ENCODE measurements around the gene HCLS1. TPM values are rescaled to one million over a fixed set of nuclear protein-coding genes. Genes with fewer than 3 reads are reported as not detected.
"Not testable (repeated sequence)": the region's sequence is repeated elsewhere in the genome, so short reads cannot be mapped to it uniquely, and the experiment has no call there.

The HCLS1 gene
- polyA plus RNA-seq, 2 donors, result 6.2 to 6.4 TPM

DNA sequence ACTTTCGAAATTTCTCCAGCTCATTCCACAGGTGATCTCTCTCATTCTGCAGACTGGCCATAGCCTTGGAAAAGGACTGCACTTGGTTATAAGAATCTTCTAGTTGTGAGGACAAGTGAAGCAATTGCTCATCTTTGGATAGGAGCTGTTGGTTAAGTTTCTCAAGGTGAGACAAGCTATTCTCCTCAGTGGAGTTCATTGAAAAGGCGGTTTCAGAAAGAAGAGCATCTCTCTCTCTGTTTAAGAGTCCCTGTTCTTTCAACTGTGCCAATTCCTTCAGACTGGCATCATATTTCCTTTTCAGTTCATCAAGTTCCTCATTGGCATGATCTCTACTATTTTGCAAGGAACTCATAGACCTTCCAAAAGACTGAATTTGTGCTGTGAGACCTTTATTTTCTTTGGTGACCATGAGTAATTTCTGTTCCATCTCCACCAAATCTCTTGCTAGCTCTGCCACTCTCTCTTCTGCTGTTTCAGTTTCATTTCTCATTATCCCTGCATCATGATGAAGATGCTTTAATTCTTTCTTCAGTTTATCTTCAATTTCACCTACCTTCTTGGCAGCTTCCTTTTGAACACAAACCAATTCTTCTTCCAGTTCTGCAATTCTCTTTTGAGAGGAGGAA, 30.2 kb upstream of the HCLS1 start:
- Histone ChIP-seq H3K27ac (ENCODE audit: low read depth in 2 of 2, low read length in 1 of 2) (no peak overlapping the region), H3K4me3 (ENCODE audit: low read depth in 1 of 2, low read length in 2 of 2) (no peak overlapping the region), H3K4me1 (ENCODE audit: control insufficient read depth in 2 of 2, insufficient read depth in 2 of 2, low read length in 1 of 2) (no peaks in the 10 kb centered on the region), H3K9me3 (ENCODE audit: control insufficient read depth in 2 of 2, insufficient read depth in 1 of 2, low read depth in 1 of 2, low read length in 1 of 2) (no peaks in the 10 kb centered on the region), H3K27me3 (ENCODE audit: control insufficient read depth in 1 of 2, insufficient read depth in 2 of 2, low read length in 2 of 2) (no peaks in the 10 kb centered on the region), H3K36me3 (ENCODE audit: control insufficient read depth in 2 of 2, insufficient read depth in 2 of 2, low read length in 1 of 2) (peaks cover 0 to 4% of the 10 kb centered on the region in 2 donors)
- WGBS, 2 donors, result 93 to 98% methylated on average over 2 of the region's 2 CpGs

DNA sequence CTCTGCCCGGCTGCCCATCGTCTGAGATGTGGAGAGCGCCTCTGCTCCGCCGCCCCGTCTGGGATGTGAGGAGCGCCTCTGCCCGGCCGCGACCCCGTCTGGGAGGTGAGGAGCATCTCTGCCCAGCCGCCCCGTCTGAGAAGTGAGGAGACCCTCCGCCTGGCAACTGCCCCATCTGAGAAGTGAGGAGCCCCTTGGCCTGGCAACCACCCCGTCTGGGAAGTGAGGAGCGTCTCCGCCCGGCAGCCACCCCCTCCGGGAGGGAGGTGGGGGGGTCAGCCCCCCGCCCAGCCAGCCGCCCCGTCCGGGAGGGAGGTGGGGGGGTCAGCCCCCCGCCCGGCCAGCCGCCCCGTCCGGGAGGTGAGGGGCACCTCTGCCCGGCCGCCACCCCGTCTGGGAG, 28.0 kb upstream of the HCLS1 start:
- H3K27me3 ChIP-seq (ENCODE audit: control insufficient read depth in 1 of 2, insufficient read depth in 2 of 2, low read length in 2 of 2); H3K4me3 ChIP-seq (ENCODE audit: low read depth in 1 of 2, low read length in 2 of 2); H3K9me3 ChIP-seq (ENCODE audit: control insufficient read depth in 2 of 2, insufficient read depth in 1 of 2, low read depth in 1 of 2, low read length in 1 of 2); H3K27ac ChIP-seq (ENCODE audit: low read depth in 2 of 2, low read length in 1 of 2); H3K4me1 ChIP-seq (ENCODE audit: control insufficient read depth in 2 of 2, insufficient read depth in 2 of 2, low read length in 1 of 2); H3K36me3 ChIP-seq (ENCODE audit: control insufficient read depth in 2 of 2, insufficient read depth in 2 of 2, low read length in 1 of 2): not testable (repeated sequence)
- WGBS, 2 donors, result 91 to 95% methylated on average over 18 to 31 of the region's 31 CpGs

GRCh38 chr3:121681792-121682191, 21.1 kb upstream of the HCLS1 start:
- Histone ChIP-seq H3K27ac (ENCODE audit: low read depth in 2 of 2, low read length in 1 of 2) (no peak overlapping the region), H3K36me3 (ENCODE audit: control insufficient read depth in 2 of 2, insufficient read depth in 2 of 2, low read length in 1 of 2) (peaks cover 9 to 15% of the 10 kb centered on the region in 2 donors)
- WGBS, 2 donors, result 86 to 87% methylated on average over 1 of the region's 1 CpG

GRCh38 chr3:121677141-121677540, 16.4 kb upstream of the HCLS1 start:
- H3K4me3 ChIP-seq (ENCODE audit: low read depth in 1 of 2, low read length in 2 of 2), result no peak overlapping the region
- H3K27me3 ChIP-seq (ENCODE audit: control insufficient read depth in 1 of 2, insufficient read depth in 2 of 2, low read length in 2 of 2), result no peaks in the 10 kb centered on the region
- peaks cover 16% of the 10 kb centered on the region in 2 donors for H3K36me3 ChIP-seq (ENCODE audit: control insufficient read depth in 2 of 2, insufficient read depth in 2 of 2, low read length in 1 of 2)
- no peaks in the 10 kb centered on the region for H3K4me1 ChIP-seq (ENCODE audit: control insufficient read depth in 2 of 2, insufficient read depth in 2 of 2, low read length in 1 of 2)
- H3K9me3 ChIP-seq (ENCODE audit: control insufficient read depth in 2 of 2, insufficient read depth in 1 of 2, low read depth in 1 of 2, low read length in 1 of 2), result no peaks in the 10 kb centered on the region
- WGBS, 2 donors, result 94 to 98% methylated on average over 2 of the region's 2 CpGs
- no peak overlapping the region for H3K27ac ChIP-seq (ENCODE audit: low read depth in 2 of 2, low read length in 1 of 2)

More at GRCh38 chr3:121681792-121682191, 21.1 kb upstream of the HCLS1 start:
- no peak overlapping the region for H3K4me3 ChIP-seq (ENCODE audit: low read depth in 1 of 2, low read length in 2 of 2)
- H3K27me3 ChIP-seq (ENCODE audit: control insufficient read depth in 1 of 2, insufficient read depth in 2 of 2, low read length in 2 of 2), result no peaks in the 10 kb centered on the region
- no peaks in the 10 kb centered on the region for H3K4me1 ChIP-seq (ENCODE audit: control insufficient read depth in 2 of 2, insufficient read depth in 2 of 2, low read length in 1 of 2)
- H3K9me3 ChIP-seq (ENCODE audit: control insufficient read depth in 2 of 2, insufficient read depth in 1 of 2, low read depth in 1 of 2, low read length in 1 of 2), result no peaks in the 10 kb centered on the region

- peaks cover 0 to 4% of the 10 kb centered on the region in 2 donors for H3K4me1 ChIP-seq (ENCODE audit: control insufficient read depth in 2 of 2, insufficient read depth in 2 of 2, low read length in 1 of 2)
- no peaks in the 10 kb centered on the region for H3K27me3 ChIP-seq (ENCODE audit: control insufficient read depth in 1 of 2, insufficient read depth in 2 of 2, low read length in 2 of 2)
- H3K27ac ChIP-seq (ENCODE audit: low read depth in 2 of 2, low read length in 1 of 2), result no peak overlapping the region
- no peak overlapping the region for H3K4me3 ChIP-seq (ENCODE audit: low read depth in 1 of 2, low read length in 2 of 2)
- no peaks in the 10 kb centered on the region for H3K9me3 ChIP-seq (ENCODE audit: control insufficient read depth in 2 of 2, insufficient read depth in 1 of 2, low read depth in 1 of 2, low read length in 1 of 2)
- peaks cover 10 to 11% of the 10 kb centered on the region in 2 donors for H3K36me3 ChIP-seq (ENCODE audit: control insufficient read depth in 2 of 2, insufficient read depth in 2 of 2, low read length in 1 of 2)
Observed at GRCh38 chr3:121670676-121671075, 10.0 kb upstream of the HCLS1 start.

- H3K9me3 ChIP-seq (ENCODE audit: control insufficient read depth in 2 of 2, insufficient read depth in 1 of 2, low read depth in 1 of 2, low read length in 1 of 2), result no peaks in the 10 kb centered on the region
- peaks cover 0 to 4% of the 10 kb centered on the region in 2 donors for H3K4me1 ChIP-seq (ENCODE audit: control insufficient read depth in 2 of 2, insufficient read depth in 2 of 2, low read length in 1 of 2)
- H3K36me3 ChIP-seq (ENCODE audit: control insufficient read depth in 2 of 2, insufficient read depth in 2 of 2, low read length in 1 of 2), result peaks cover 19 to 24% of the 10 kb centered on the region in 2 donors
- H3K4me3 ChIP-seq (ENCODE audit: low read depth in 1 of 2, low read length in 2 of 2), result no peak overlapping the region
- WGBS, 2 donors, result 87 to 88% methylated on average over 4 of the region's 4 CpGs
- no peaks in the 10 kb centered on the region for H3K27me3 ChIP-seq (ENCODE audit: control insufficient read depth in 1 of 2, insufficient read depth in 2 of 2, low read length in 2 of 2)
- no peak overlapping the region for H3K27ac ChIP-seq (ENCODE audit: low read depth in 2 of 2, low read length in 1 of 2)
Observed at GRCh38 chr3:121667333-121667732, 6.6 kb upstream of the HCLS1 start.

DNA sequence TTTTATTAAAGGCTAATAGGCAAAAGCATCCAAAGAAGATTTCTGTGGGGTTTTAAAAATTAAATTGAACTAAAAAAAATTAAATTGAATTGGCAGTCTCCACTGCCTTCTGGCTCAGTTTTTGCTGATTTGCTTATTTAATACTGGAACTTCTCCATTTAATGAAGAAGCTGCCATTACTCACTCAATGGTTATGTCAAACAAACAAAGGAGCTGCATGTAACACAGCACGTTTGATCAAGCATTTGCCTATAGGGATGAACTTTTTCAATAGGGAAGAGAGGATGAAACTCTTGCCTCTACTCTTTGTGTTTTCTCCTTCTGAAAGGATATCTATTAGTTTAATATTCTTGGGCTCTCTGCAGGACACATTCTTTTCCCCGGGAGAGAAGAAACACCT, 4.8 kb upstream of the HCLS1 start:
- Histone ChIP-seq H3K9me3 (ENCODE audit: control insufficient read depth in 2 of 2, insufficient read depth in 1 of 2, low read depth in 1 of 2, low read length in 1 of 2) (no peaks in the 10 kb centered on the region), H3K4me1 (ENCODE audit: control insufficient read depth in 2 of 2, insufficient read depth in 2 of 2, low read length in 1 of 2) (peaks cover 0 to 4% of the 10 kb centered on the region in 2 donors), H3K27ac (ENCODE audit: low read depth in 2 of 2, low read length in 1 of 2) (no peak overlapping the region), H3K27me3 (ENCODE audit: control insufficient read depth in 1 of 2, insufficient read depth in 2 of 2, low read length in 2 of 2) (no peaks in the 10 kb centered on the region), H3K4me3 (ENCODE audit: low read depth in 1 of 2, low read length in 2 of 2) (no peak overlapping the region), H3K36me3 (ENCODE audit: control insufficient read depth in 2 of 2, insufficient read depth in 2 of 2, low read length in 1 of 2) (peaks cover 19 to 24% of the 10 kb centered on the region in 2 donors)
- 40 to 43% methylated on average over 2 of the region's 2 CpGs for WGBS, 2 donors

DNA sequence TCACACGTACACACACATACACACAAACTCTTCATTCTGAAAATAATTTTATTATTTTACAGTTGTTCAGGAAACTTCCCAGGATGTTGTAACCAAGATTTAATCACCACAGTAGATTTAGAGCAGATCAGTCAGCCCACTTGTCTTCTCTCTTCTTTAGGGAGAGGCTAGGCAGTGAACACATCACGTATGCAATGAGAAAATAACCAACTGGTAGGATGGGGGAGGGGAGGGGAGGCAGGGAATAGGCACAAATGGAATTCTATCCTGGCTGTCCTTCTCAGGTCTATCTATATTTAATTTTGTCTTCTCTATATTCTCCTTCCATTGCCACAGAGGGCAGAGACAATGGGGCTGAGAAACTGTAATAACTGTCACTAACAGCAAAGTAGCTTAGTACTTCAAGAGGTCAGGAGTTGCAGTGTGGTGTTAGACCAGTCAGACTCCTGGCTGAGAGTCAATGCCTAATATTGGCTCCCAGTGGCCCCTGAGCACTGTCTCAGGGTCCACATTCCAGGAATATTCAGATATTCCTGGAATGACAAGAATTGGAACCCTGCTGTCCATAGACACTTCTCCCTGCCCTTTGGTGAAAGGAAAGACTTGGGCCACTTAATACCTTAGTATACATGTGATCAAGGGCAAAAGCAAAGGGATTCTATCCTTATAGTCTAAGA, 2.6 kb upstream of the HCLS1 start:
- no peak overlapping the region for H3K27ac ChIP-seq (ENCODE audit: low read depth in 2 of 2, low read length in 1 of 2)
- H3K36me3 ChIP-seq (ENCODE audit: control insufficient read depth in 2 of 2, insufficient read depth in 2 of 2, low read length in 1 of 2), result peaks cover 15 to 25% of the 10 kb centered on the region in 2 donors
- no peaks in the 10 kb centered on the region for H3K9me3 ChIP-seq (ENCODE audit: control insufficient read depth in 2 of 2, insufficient read depth in 1 of 2, low read depth in 1 of 2, low read length in 1 of 2)
- H3K4me3 ChIP-seq (ENCODE audit: low read depth in 1 of 2, low read length in 2 of 2), result no peak overlapping the region
- H3K27me3 ChIP-seq (ENCODE audit: control insufficient read depth in 1 of 2, insufficient read depth in 2 of 2, low read length in 2 of 2), result no peaks in the 10 kb centered on the region
- peaks cover 0 to 4% of the 10 kb centered on the region in 2 donors for H3K4me1 ChIP-seq (ENCODE audit: control insufficient read depth in 2 of 2, insufficient read depth in 2 of 2, low read length in 1 of 2)
- WGBS, 2 donors, result 53 to 63% methylated on average over 2 of the region's 2 CpGs

DNA sequence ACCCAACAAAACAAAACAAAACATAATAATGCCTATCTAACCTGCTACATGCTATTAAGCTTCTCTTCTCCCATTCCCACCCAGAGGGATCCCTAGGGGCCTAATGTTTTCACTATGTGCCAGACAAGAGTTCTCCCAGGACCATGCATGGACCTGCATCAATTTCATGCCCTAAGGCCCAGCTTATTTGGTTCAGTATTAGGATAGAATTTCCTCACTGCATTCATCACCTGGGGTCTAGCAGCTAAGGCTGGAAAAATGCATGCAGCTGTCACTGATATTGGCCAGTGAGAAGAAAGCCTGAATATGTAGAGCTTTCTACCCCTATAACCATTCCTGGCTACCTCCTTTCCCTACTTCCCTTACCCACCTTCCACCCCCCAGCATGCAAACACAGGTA, 2.0 kb upstream of the HCLS1 start:
- Histone ChIP-seq H3K4me3 (ENCODE audit: low read depth in 1 of 2, low read length in 2 of 2) (no peak overlapping the region), H3K9me3 (ENCODE audit: control insufficient read depth in 2 of 2, insufficient read depth in 1 of 2, low read depth in 1 of 2, low read length in 1 of 2) (no peaks in the 10 kb centered on the region), H3K27ac (ENCODE audit: low read depth in 2 of 2, low read length in 1 of 2) (no peak overlapping the region), H3K4me1 (ENCODE audit: control insufficient read depth in 2 of 2, insufficient read depth in 2 of 2, low read length in 1 of 2) (peaks cover 0 to 4% of the 10 kb centered on the region in 2 donors), H3K27me3 (ENCODE audit: control insufficient read depth in 1 of 2, insufficient read depth in 2 of 2, low read length in 2 of 2) (no peaks in the 10 kb centered on the region), H3K36me3 (ENCODE audit: control insufficient read depth in 2 of 2, insufficient read depth in 2 of 2, low read length in 1 of 2) (peaks cover 15 to 25% of the 10 kb centered on the region in 2 donors)

GRCh38 chr3:121661376-121661775, 673 bp upstream of the HCLS1 start:
- 76 to 83% methylated on average over 6 of the region's 6 CpGs for WGBS, 2 donors
- no peak overlapping the region for H3K27ac ChIP-seq (ENCODE audit: low read depth in 2 of 2, low read length in 1 of 2)
- H3K36me3 ChIP-seq (ENCODE audit: control insufficient read depth in 2 of 2, insufficient read depth in 2 of 2, low read length in 1 of 2), result peaks cover 13 to 22% of the 10 kb centered on the region in 2 donors
- H3K4me3 ChIP-seq (ENCODE audit: low read depth in 1 of 2, low read length in 2 of 2), result no peak overlapping the region
- no peaks in the 10 kb centered on the region for H3K27me3 ChIP-seq (ENCODE audit: control insufficient read depth in 1 of 2, insufficient read depth in 2 of 2, low read length in 2 of 2)
- no peaks in the 10 kb centered on the region for H3K9me3 ChIP-seq (ENCODE audit: control insufficient read depth in 2 of 2, insufficient read depth in 1 of 2, low read depth in 1 of 2, low read length in 1 of 2)
- H3K4me1 ChIP-seq (ENCODE audit: control insufficient read depth in 2 of 2, insufficient read depth in 2 of 2, low read length in 1 of 2), result peaks cover 0 to 4% of the 10 kb centered on the region in 2 donors

Data from esophagus (tissue), 2 donors.